GM12878 (cell line): Measurements from ENCODE around the gene ADAMTSL3. TPM values are rescaled to one million over a fixed set of nuclear protein-coding genes. Genes with fewer than 3 reads are reported as not detected.

Experiments used
- ATAC-seq: fragments of 200-7000 bp; cut with Tn5 transposase; 3 replicates; pipeline ENCODE4 v1.9.1; 2020; ENCODE audit warnings: mild to moderate bottlenecking, moderate library complexity
- BruUV-seq: library from RNA; stranded (reverse); fragments of 400-500 nt; replicated peaks from 2 replicates; lab custom pipeline; 2021; lab: Mats Ljungman, UMichigan
- CTCF ChIA-PET: fragments of 300-600 bp; sonication (Branson Sonifier 250); formaldehyde crosslinking; extraction: SDS; loops from one replicate; lab custom pipeline; 2021; ENCODE audit warnings: inconsistent platforms; lab: Yijun Ruan, JAX
- POLR2A ChIA-PET: fragments of 350-600 bp; formaldehyde crosslinking; extraction: SDS; loops from one replicate; lab custom pipeline; 2021; ENCODE audit warnings: inconsistent platforms; lab: Charles Lee
- RAD21 ChIA-PET: fragments of 300-600 bp; sonication (Branson Sonifier 250); formaldehyde crosslinking; loops from one replicate; lab custom pipeline; 2023; ENCODE audit warnings: antibody characterized with exemption; ENCODE audit not compliant: unreplicated experiment; lab: Charles Lee
- SMC1A ChIA-PET: fragments of 300-600 bp; sonication (Branson Sonifier 250); formaldehyde crosslinking; loops from one replicate; lab custom pipeline; 2023; ENCODE audit not compliant: unreplicated experiment, uncharacterized antibody; lab: Charles Lee
- DNase-seq: peaks from one replicate; pipeline ENCODE4 v3.0.0-alpha.2; 2011; ENCODE audit warnings: low read depth, low spot score
- FAIRE-seq: peaks from 3 replicates; lab custom pipeline; 2011; peaks lifted over from hg19 to GRCh38; lab: Jason Lieb, UNC
- H2AFZ ChIP-seq: 2 replicates; pipeline ENCODE4 v1.6.0; 2011; ENCODE audit warnings: low read depth, low read length, control low read depth; ENCODE audit not compliant: control insufficient read depth
- H3K27ac ChIP-seq: 2 replicates; pipeline ENCODE4 v1.5.1; 2011; ENCODE audit warnings: control low read depth; ENCODE audit not compliant: control insufficient read depth, insufficient read depth
- H3K27me3 ChIP-seq, 2 experiments: replicated peaks in 1 of 2; 2 replicates each; pipeline versions ENCODE4 v1.6.0 to v1.6.1; 2011; ENCODE audit warnings: low read length in 1 of 2; ENCODE audit not compliant: control insufficient read depth in 2 of 2, insufficient read depth in 2 of 2
- H3K36me3 ChIP-seq, 2 experiments: 2 replicates each; pipeline ENCODE4 v1.5.1; 2011; ENCODE audit warnings: low read length in 1 of 2; ENCODE audit not compliant: control insufficient read depth in 2 of 2, insufficient read depth in 2 of 2
- H3K4me1 ChIP-seq: 2 replicates; pipeline ENCODE4 v1.6.1; 2011; ENCODE audit warnings: mild to moderate bottlenecking, low read length, moderate library complexity, mixed read lengths; ENCODE audit not compliant: control insufficient read depth, insufficient read depth
- H3K4me2 ChIP-seq: 2 replicates; pipeline ENCODE4 v1.6.0; 2011; ENCODE audit warnings: control low read depth; ENCODE audit not compliant: control insufficient read depth, insufficient read depth
- H3K4me3 ChIP-seq: fragments of 200-600 bp; sonication (generic); 2 replicates; pipeline ENCODE4 v1.5.1; 2016
- H3K79me2 ChIP-seq: 2 replicates; pipeline ENCODE4 v1.6.0; 2011; ENCODE audit warnings: low read length; ENCODE audit not compliant: control insufficient read depth, insufficient read depth
- H3K9ac ChIP-seq: 2 replicates; pipeline ENCODE4 v1.8.0; 2011; ENCODE audit warnings: low read length, control low read depth, mixed read lengths; ENCODE audit not compliant: control insufficient read depth, insufficient read depth
- H3K9me3 ChIP-seq: replicated peaks from 3 replicates; pipeline ENCODE4 v1.5.1; 2011; ENCODE audit warnings: mild to moderate bottlenecking, low read length; ENCODE audit not compliant: control insufficient read depth, insufficient read depth
- H4K20me1 ChIP-seq: 2 replicates; pipeline ENCODE4 v1.6.0; 2011; ENCODE audit not compliant: control insufficient read depth, insufficient read depth
- BACH1 ChIP-seq: fragments of 450-650 bp; IDR thresholded peaks from 2 replicates; pipeline ENCODE4 v1.6.1; 2017; ENCODE audit warnings: mild to moderate bottlenecking, borderline replicate concordance
- CHD1 ChIP-seq: IDR thresholded peaks from 2 replicates; pipeline ENCODE4 v1.6.1; 2012; ENCODE audit warnings: low read depth, low read length, improper control_type of control experiment
- EGR1 ChIP-seq, 2 experiments: IDR thresholded peaks; 1 replicate in 1 of 2; 2 replicates in 1 of 2; pipeline ENCODE4 v1.6.1; 2011 to 2012; ENCODE audit warnings: low read depth in 2 of 2, low read length in 2 of 2, borderline replicate concordance in 1 of 2, mild to moderate bottlenecking in 1 of 2, moderate library complexity in 1 of 2
- EZH2 ChIP-seq: IDR thresholded peaks from 2 replicates; pipeline ENCODE4 v1.6.1; 2012; ENCODE audit warnings: low read depth, mild to moderate bottlenecking, control low read depth, inconsistent platforms, low read length, borderline replicate concordance; ENCODE audit not compliant: control insufficient read depth
- IRF4 ChIP-seq: IDR thresholded peaks from 2 replicates; pipeline ENCODE4 v1.6.1; 2011; ENCODE audit warnings: low read depth, low read length
- MYB ChIP-seq: fragments of 150-350 bp; IDR thresholded peaks from 2 replicates; pipeline ENCODE4 v1.6.1; 2014; ENCODE audit warnings: mild to moderate bottlenecking, low read depth, low read length, borderline replicate concordance
- NR2F1 ChIP-seq: fragments of 450-650 bp; conservative IDR thresholded peaks from 2 replicates; pipeline ENCODE4 v1.6.1; 2017; ENCODE audit warnings: mild to moderate bottlenecking
- NRF1 ChIP-seq: conservative IDR thresholded peaks from 2 replicates; pipeline ENCODE4 v1.6.1; 2011; ENCODE audit warnings: mild to moderate bottlenecking, low read depth, low read length, improper control_type of control experiment
- PBX3 ChIP-seq: IDR thresholded peaks from 2 replicates; pipeline ENCODE4 v1.6.1; 2011; ENCODE audit warnings: mild to moderate bottlenecking, low read depth, low read length, moderate library complexity; ENCODE audit not compliant: insufficient replicate concordance
- POLR2A ChIP-seq: IDR thresholded peaks from 2 replicates; pipeline ENCODE4 v1.6.1; 2011; ENCODE audit warnings: low read depth, mild to moderate bottlenecking, low read length
- SKIL ChIP-seq: fragments of 450-650 bp; IDR thresholded peaks from 2 replicates; pipeline ENCODE4 v1.6.1; 2017; ENCODE audit warnings: mild to moderate bottlenecking, low read depth, inconsistent platforms; ENCODE audit not compliant: poor library complexity, severe bottlenecking
- USF1 ChIP-seq: IDR thresholded peaks from 2 replicates; pipeline ENCODE4 v1.6.1; 2011; ENCODE audit warnings: borderline replicate concordance, low read depth, mild to moderate bottlenecking, moderate library complexity, mixed read lengths, low read length; ENCODE audit not compliant: insufficient read depth; ENCODE audit errors: extremely low read length
- WRNIP1 ChIP-seq: IDR thresholded peaks from 2 replicates; pipeline ENCODE4 v1.6.1; 2011; ENCODE audit warnings: low read depth, low read length, improper control_type of control experiment, borderline replicate concordance
- YBX1 ChIP-seq: fragments of 450-650 bp; IDR thresholded peaks from 2 replicates; pipeline ENCODE4 v1.6.1; 2016; ENCODE audit warnings: antibody characterized with exemption
- ZNF207 ChIP-seq: fragments of 450-650 bp; IDR thresholded peaks from 2 replicates; pipeline ENCODE4 v1.6.1; 2014; ENCODE audit warnings: antibody characterized with exemption, mild to moderate bottlenecking, borderline replicate concordance
- ZSCAN29 ChIP-seq: fragments of 450-650 bp; IDR thresholded peaks from 2 replicates; pipeline ENCODE4 v1.6.1; 2017; ENCODE audit warnings: mild to moderate bottlenecking, moderate library complexity
- WGBS: methylation state at CpG from one replicate; pipeline ENCODE4 v1.1.6; 2016; ENCODE audit warnings: low lambda C conversion rate; ENCODE audit not compliant: insufficient replicate concordance, insufficient coverage; ENCODE audit errors: missing lambda C conversion rate; 5-methylcytosine and 5-hydroxymethylcytosine counted together
- in situ Hi-C: fragments of 300-500 bp; cut with MboI; formaldehyde crosslinking; loops from 9 replicates; pipeline ENCODE4 v1.14.3; 2018; ENCODE audit warnings: mixed read lengths
- intact Hi-C: fragments of 100-400 bp; cut with micrococcal nuclease; formaldehyde crosslinking; loops from one replicate; pipeline ENCODE4 v1.14.2; 2022; ENCODE audit not compliant: unreplicated experiment
- polyA plus RNA-seq, 11 experiments: library from polyadenylated mRNA; depleted of rRNA in 4 of 11; unstranded in 6 of 11; stranded (reverse) in 5 of 11; fragments of >200 nt; fragmentation: Nextera tagmentation in 4 of 11; fragmentation: Illumina TruSeq in 1 of 11; extraction: Ambion mirVana in 4 of 11; extraction: Trizol in 1 of 11; gene quantifications; 1 replicate in 1 of 11; 2 replicates in 10 of 11; pipeline versions ENCODE4 v1.2.1 to v1.2.3, GENCODE V29; 2011 to 2016; ENCODE audit warnings: inconsistent platforms in 2 of 11, missing spikeins in 2 of 11, low read depth in 1 of 11
- total RNA-seq, 4 experiments: library from RNA; depleted of rRNA in 3 of 4; stranded (reverse); fragments of >200 nt in 3 of 4; fragmentation: Illumina TruSeq in 1 of 4; extraction: Trizol in 1 of 4; gene quantifications; 2 replicates each; pipeline versions ENCODE4 v1.2.1 to v1.2.3, GENCODE V29; 2013 to 2021
- TF ChIP-seq, protein P1 (sequence below): fragments of 450-650 bp; IDR thresholded peaks from 2 replicates; pipeline ENCODE4 v1.6.1; 2016; ENCODE audit warnings: mild to moderate bottlenecking

ADAMTSL3 gene
- total and polyA plus RNA-seq, 10 of the 15 experiments (the other 5 are each of a cell fraction or from before 2014, with no cell fraction given): 0.01 to 0.28 (median 0.13) TPM

GRCh38 chr15:83739629-83740028 is 85.7 kb downstream of the ADAMTSL3 start:
- Histone ChIP-seq H3K79me2 (no peaks in the 10 kb centered on the region), H3K27ac (no peak overlapping the region), H3K4me1 (no peaks in the 10 kb centered on the region), H3K9me3 (no peaks in the 10 kb centered on the region), H4K20me1 (no peaks in the 10 kb centered on the region), H3K4me2 (no peak overlapping the region), H3K4me3 (no peak overlapping the region), H2AFZ (no peak overlapping the region), H3K36me3 (no peaks in the 10 kb centered on the region), H3K9ac (no peak overlapping the region), H3K27me3 (no peaks in the 10 kb centered on the region)
- FAIRE-seq: no peak
- WGBS: 42% methylated on average over 3 of the region's 3 CpGs
- BruUV-seq: no TSS peak
- no peak for ATAC-seq
- ChIA-PET RAD21 (no interaction called here), CTCF (no interaction called here), SMC1A (no interaction called here), POLR2A (no interaction called here)
- intact Hi-C loops: loop anchor here (10.0 kb wide), 1 partner anchor 255 kb away; no protein-coding TSS in a partner anchor
- no peak for DNase-seq
- in situ Hi-C loops: loop anchor here (5.0 kb wide), 1 partner anchor 283 kb away; no protein-coding TSS in a partner anchor
- TF ChIP-seq CHD1: no peak
- TF ChIP-seq YBX1: no peak
- no peak for TF ChIP-seq POLR2A
- TF ChIP-seq, protein P1, sequence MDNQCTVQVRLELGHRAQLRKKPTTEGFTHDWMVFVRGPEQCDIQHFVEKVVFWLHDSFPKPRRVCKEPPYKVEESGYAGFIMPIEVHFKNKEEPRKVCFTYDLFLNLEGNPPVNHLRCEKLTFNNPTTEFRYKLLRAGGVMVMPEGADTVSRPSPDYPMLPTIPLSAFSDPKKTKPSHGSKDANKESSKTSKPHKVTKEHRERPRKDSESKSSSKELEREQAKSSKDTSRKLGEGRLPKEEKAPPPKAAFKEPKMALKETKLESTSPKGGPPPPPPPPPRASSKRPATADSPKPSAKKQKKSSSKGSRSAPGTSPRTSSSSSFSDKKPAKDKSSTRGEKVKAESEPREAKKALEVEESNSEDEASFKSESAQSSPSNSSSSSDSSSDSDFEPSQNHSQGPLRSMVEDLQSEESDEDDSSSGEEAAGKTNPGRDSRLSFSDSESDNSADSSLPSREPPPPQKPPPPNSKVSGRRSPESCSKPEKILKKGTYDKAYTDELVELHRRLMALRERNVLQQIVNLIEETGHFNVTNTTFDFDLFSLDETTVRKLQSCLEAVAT: no peak
- TF ChIP-seq USF1: no peak
- TF ChIP-seq ZNF207: no peak
- no peak for TF ChIP-seq EGR1 (IDR thresholded peaks at IDR 0.05; ENCODE audit: borderline replicate concordance in 1 of 2, low read depth in 2 of 2, low read length in 2 of 2)
- no peak for TF ChIP-seq SKIL
- TF ChIP-seq EZH2: no peak
- TF ChIP-seq NRF1: no peak
- no peak for TF ChIP-seq PBX3
- TF ChIP-seq NR2F1: no peak
- TF ChIP-seq IRF4: no peak
- TF ChIP-seq BACH1: no peak
- no peak for TF ChIP-seq WRNIP1
- TF ChIP-seq MYB: no peak
- no peak for TF ChIP-seq ZSCAN29
